Upper lobe of right lung (tissue), 1 donor: ENCODE results near the gene CLMN. TPM values are rescaled to one million over a fixed set of nuclear protein-coding genes. Genes with fewer than 3 reads are reported as not detected.

ENCODE experiments used
- ATAC-seq: fragments of 200-7000 bp; cut with Tn5 transposase; one replicate; pipeline ENCODE4 v1.9.1; 2020; ENCODE audit warnings: mild to moderate bottlenecking, moderate library complexity
- DNase-seq: peaks from one replicate; pipeline ENCODE4 v3.0.0-alpha.2; 2020
- H3K27ac ChIP-seq: fragments of 200-600 bp; one replicate; pipeline ENCODE4 v1.8.0; 2022
- H3K27me3 ChIP-seq: fragments of 200-600 bp; one replicate; pipeline ENCODE4 v1.8.0; 2022; ENCODE audit warnings: mild to moderate bottlenecking
- H3K36me3 ChIP-seq: fragments of 200-600 bp; one replicate; pipeline ENCODE4 v1.8.0; 2022
- H3K4me1 ChIP-seq: fragments of 200-600 bp; one replicate; pipeline ENCODE4 v1.8.0; 2022
- H3K4me3 ChIP-seq: fragments of 200-600 bp; one replicate; pipeline ENCODE4 v1.8.0; 2022; ENCODE audit warnings: mild to moderate bottlenecking
- H3K9me3 ChIP-seq: fragments of 200-600 bp; one replicate; pipeline ENCODE4 v1.8.0; 2022
- CTCF ChIP-seq: fragments of 200-600 bp; IDR thresholded peaks from one replicate; pipeline ENCODE4 v1.8.0; 2022; ENCODE audit warnings: antibody characterized with exemption
- intact Hi-C: fragments of 100-400 bp; cut with DNase I; formaldehyde crosslinking; loops from one replicate; pipeline ENCODE4 v1.11.0; 2022
- total RNA-seq: library from RNA; stranded (reverse); fragmentation: NEBNext Ultra II Directional; extraction: Animal tissue kit (Norgen Biotek cat#: 25700); gene quantifications from one replicate; pipeline ENCODE4 v1.2.1, GENCODE V29; 2021
- donor health status: DM: no; HTN: yes; CAD: no; lungs with severe emphysema.

The CLMN gene
- total RNA-seq, 1 donor from 2014 or later = 19.3 TPM

- no peaks in the 10 kb centered on the region for H3K27me3 ChIP-seq
- intact Hi-C loops = no loop called here
- no peaks in the 10 kb centered on the region for H3K36me3 ChIP-seq
- no peak for TF ChIP-seq CTCF
- ATAC-seq (no peak), DNase-seq (no peak)
- no peaks in the 10 kb centered on the region for H3K9me3 ChIP-seq
- no peak overlapping the region for H3K4me3 ChIP-seq
- peaks cover 6% of the 10 kb centered on the region for H3K4me1 ChIP-seq
- H3K27ac ChIP-seq = no peak overlapping the region
These were observed 98.2 kb downstream of the CLMN start for GRCh38 chr14:95221531-95221930.

GRCh38 chr14:95220663-95221231, 99.0 kb downstream of the CLMN start:
- H3K36me3 ChIP-seq = no peaks in the 10 kb centered on the region
- no peak for TF ChIP-seq CTCF
- no peaks in the 10 kb centered on the region for H3K9me3 ChIP-seq
- no peaks in the 10 kb centered on the region for H3K27me3 ChIP-seq
- DNase-seq (no peak), ATAC-seq (no peak)
- intact Hi-C loops = no loop called here
- no peak overlapping the region for H3K4me3 ChIP-seq
- peaks cover 6% of the 10 kb centered on the region for H3K4me1 ChIP-seq
- H3K27ac ChIP-seq = no peak overlapping the region

GRCh38 chr14:95218472-95219193, 101.1 kb downstream of the CLMN start:
- H3K27me3 ChIP-seq = no peaks in the 10 kb centered on the region
- intact Hi-C loops = no loop called here
- DNase-seq (no peak), ATAC-seq (no peak)
- H3K4me3 ChIP-seq = no peak overlapping the region
- H3K9me3 ChIP-seq = no peaks in the 10 kb centered on the region
- H3K4me1 ChIP-seq = peaks cover 5% of the 10 kb centered on the region
- TF ChIP-seq CTCF = no peak
- no peaks in the 10 kb centered on the region for H3K36me3 ChIP-seq
- H3K27ac ChIP-seq = no peak overlapping the region

- H3K9me3 ChIP-seq = no peaks in the 10 kb centered on the region
These were observed 101.7 kb downstream of the CLMN start for GRCh38 chr14:95218006-95218405.

GRCh38 chr14:95217391-95217900, 102.3 kb downstream of the CLMN start:
- no peaks in the 10 kb centered on the region for H3K36me3 ChIP-seq
- no peaks in the 10 kb centered on the region for H3K27me3 ChIP-seq
- no peak for ATAC-seq
- H3K4me3 ChIP-seq = no peak overlapping the region
- no peak for DNase-seq
- H3K9me3 ChIP-seq = no peaks in the 10 kb centered on the region
- no peak for TF ChIP-seq CTCF
- no peaks in the 10 kb centered on the region for H3K4me1 ChIP-seq
- intact Hi-C loops = no loop called here
- H3K27ac ChIP-seq = no peak overlapping the region

More at GRCh38 chr14:95218006-95218405, 101.7 kb downstream of the CLMN start:
- ATAC-seq (no peak), DNase-seq (no peak)
- intact Hi-C loops = no loop called here
- TF ChIP-seq CTCF = no peak
- Histone ChIP-seq H3K27ac (no peak overlapping the region), H3K4me1 (no peaks in the 10 kb centered on the region), H3K4me3 (no peak overlapping the region), H3K27me3 (no peaks in the 10 kb centered on the region), H3K36me3 (no peaks in the 10 kb centered on the region)
